Activated CD4-positive, CD25-positive, alpha-beta regulatory T cell treated with anti-CD3 and anti-CD28 coated beads, Interleukin-2, amount 50 U/mL, for 72 hours (primary cell): ENCODE measurements around the gene PXN.
"Not testable (repeated sequence)": the region's sequence is repeated elsewhere in the genome, so short reads cannot be mapped to it uniquely, and the experiment has no call there.

Source experiments
- DNase-seq: peaks from one replicate; pipeline ENCODE4 v3.0.0; 2021

The PXN gene

GRCh38 chr12:120261951-120262851 lies 3.3 kb downstream of the PXN start:
- DNase-seq: no peak

- no peak for DNase-seq
These were observed 4.9 kb downstream of the PXN start for GRCh38 chr12:120260607-120261006.

- DNase-seq: no peak
These were observed 5.9 kb downstream of the PXN start for GRCh38 chr12:120259418-120260202.

- no peak for DNase-seq
These were observed 7.1 kb downstream of the PXN start for GRCh38 chr12:120258323-120258896.

- no peak for DNase-seq
These were observed 8.3 kb downstream of the PXN start for GRCh38 chr12:120257041-120257821.

- no peak for DNase-seq
These were observed 10.7 kb downstream of the PXN start for GRCh38 chr12:120254809-120255208.

- not testable (repeated sequence) for DNase-seq
These were observed 12.2 kb downstream of the PXN start for GRCh38 chr12:120253313-120253712.

- DNase-seq: peak; percentile 60
These were observed 13.2 kb downstream of the PXN start for GRCh38 chr12:120252071-120252906.

- not testable (repeated sequence) for DNase-seq
These were observed 14.0 kb downstream of the PXN start for GRCh38 chr12:120251364-120252070.

GRCh38 chr12:120249875-120250795 lies 15.4 kb downstream of the PXN start:
- DNase-seq: no peak

GRCh38 chr12:120249266-120249874 lies 16.2 kb downstream of the PXN start:
- DNase-seq: no peak

- DNase-seq: no peak
These were observed 17.9 kb downstream of the PXN start for GRCh38 chr12:120247621-120248030.

GRCh38 chr12:120247183-120247582 lies 18.3 kb downstream of the PXN start:
- DNase-seq: no peak

GRCh38 chr12:120246705-120247104 lies 18.8 kb downstream of the PXN start:
- not testable (repeated sequence) for DNase-seq

- DNase-seq: no peak
These were observed 22.4 kb downstream of the PXN start for GRCh38 chr12:120242971-120243699.

GRCh38 chr12:120242275-120242799 lies 23.2 kb downstream of the PXN start:
- DNase-seq: no peak

GRCh38 chr12:120241561-120242274 lies 23.8 kb downstream of the PXN start:
- DNase-seq: no peak

GRCh38 chr12:120240495-120240833 lies 25.1 kb downstream of the PXN start:
- DNase-seq: no peak
